D721Med (cell line): ENCODE results near the gene TRMT5.

Experiments used
- DNase-seq: peaks from one replicate; pipeline ENCODE4 v3.0.0; 2011; ENCODE audit warnings: low spot score; ENCODE audit not compliant: insufficient read length
- FAIRE-seq: peaks from 2 replicates; lab custom pipeline; 2011; peaks lifted over from hg19 to GRCh38; lab: Jason Lieb, UNC
- TF ChIP-seq, protein P1 (sequence below): IDR thresholded peaks from 2 replicates; pipeline ENCODE4 v1.5.1; 2012; ENCODE audit warnings: mild to moderate bottlenecking, control low read depth; ENCODE audit not compliant: insufficient read depth; ENCODE audit errors: missing control alignments

The TRMT5 gene

DNA sequence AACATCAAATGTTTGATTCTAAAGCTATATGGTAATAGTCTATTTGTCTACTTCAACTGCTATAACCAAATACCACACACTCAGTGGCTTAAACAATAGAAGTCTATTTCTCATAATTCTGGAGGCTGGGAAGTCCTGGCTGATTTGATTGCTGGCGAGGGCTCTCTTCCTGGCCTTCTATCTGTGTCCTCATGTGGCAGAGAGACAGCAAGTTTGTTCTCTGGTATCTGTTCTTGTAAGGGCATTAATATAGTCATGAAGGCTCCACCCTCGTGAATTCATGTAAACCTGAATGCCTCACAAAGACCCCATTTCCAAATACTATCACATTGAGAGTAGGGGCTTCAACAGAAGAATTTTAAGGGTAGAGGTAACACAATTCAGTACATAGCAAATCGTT, 34.1 kb downstream of the TRMT5 start:
- TF ChIP-seq, protein P1, sequence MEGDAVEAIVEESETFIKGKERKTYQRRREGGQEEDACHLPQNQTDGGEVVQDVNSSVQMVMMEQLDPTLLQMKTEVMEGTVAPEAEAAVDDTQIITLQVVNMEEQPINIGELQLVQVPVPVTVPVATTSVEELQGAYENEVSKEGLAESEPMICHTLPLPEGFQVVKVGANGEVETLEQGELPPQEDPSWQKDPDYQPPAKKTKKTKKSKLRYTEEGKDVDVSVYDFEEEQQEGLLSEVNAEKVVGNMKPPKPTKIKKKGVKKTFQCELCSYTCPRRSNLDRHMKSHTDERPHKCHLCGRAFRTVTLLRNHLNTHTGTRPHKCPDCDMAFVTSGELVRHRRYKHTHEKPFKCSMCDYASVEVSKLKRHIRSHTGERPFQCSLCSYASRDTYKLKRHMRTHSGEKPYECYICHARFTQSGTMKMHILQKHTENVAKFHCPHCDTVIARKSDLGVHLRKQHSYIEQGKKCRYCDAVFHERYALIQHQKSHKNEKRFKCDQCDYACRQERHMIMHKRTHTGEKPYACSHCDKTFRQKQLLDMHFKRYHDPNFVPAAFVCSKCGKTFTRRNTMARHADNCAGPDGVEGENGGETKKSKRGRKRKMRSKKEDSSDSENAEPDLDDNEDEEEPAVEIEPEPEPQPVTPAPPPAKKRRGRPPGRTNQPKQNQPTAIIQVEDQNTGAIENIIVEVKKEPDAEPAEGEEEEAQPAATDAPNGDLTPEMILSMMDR = no peak
- FAIRE-seq = no peak
- DNase-seq = no peak

DNA sequence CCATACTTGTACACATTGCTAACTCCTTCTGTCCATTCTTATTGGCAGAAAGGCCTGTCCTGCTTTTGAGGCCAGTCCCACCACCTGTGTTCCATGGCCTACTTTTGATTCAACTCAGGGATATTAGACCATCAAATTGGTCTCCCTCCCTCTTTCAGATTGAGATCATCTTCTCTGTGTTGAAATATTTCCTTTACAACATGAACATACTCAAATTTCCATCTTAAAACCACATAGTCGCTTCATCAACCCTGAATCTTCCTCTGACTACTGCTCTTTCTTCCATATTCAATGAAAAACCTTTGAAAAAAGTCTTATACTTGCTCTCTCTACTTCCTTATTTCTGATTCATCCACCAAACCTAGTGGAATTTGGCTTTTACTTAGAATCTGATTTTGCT, 34.9 kb downstream of the TRMT5 start:
- FAIRE-seq (no peak), DNase-seq (no peak)
- TF ChIP-seq, protein P1 = no peak

DNA sequence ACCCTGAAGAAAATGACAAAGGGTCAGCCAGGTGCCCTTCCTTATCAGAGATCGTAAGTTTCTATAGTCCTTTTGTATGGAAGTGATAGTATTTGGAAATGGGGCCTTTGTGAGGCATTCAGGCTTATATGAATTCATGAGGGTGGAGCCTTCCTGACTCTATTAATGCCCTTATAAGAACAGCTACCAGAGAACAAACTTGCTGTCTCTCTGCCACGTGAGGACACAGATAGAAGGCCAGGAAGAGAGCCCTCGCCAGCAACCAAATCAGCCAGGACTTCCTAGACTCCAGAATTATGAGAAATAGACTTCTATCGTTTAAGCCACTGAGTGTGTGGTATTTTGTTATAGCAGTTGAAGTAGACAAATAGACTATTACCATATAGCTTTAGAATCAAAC, 36.7 kb downstream of the TRMT5 start:
- TF ChIP-seq, protein P1 = no peak
- FAIRE-seq (no peak), DNase-seq (no peak)

DNA sequence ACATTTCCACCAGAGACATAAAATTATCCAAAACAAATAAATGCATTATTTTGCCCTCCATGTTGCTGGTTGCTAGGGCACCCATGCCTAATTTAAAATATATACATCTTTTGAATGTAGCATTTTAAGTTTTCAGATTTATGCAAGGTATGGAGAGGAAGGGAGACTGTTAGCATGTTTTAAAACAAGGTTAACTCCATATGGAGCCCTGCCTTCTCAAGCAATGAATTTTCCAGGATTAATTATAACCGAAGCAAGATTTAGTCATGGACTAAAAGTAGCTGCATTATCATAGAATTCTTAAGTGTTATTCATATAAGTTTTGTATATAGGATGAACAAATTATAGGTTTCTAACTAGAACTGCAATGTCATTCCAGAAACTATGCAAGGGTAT, 37.2 kb downstream of the TRMT5 start:
- TF ChIP-seq, protein P1 = no peak

DNA sequence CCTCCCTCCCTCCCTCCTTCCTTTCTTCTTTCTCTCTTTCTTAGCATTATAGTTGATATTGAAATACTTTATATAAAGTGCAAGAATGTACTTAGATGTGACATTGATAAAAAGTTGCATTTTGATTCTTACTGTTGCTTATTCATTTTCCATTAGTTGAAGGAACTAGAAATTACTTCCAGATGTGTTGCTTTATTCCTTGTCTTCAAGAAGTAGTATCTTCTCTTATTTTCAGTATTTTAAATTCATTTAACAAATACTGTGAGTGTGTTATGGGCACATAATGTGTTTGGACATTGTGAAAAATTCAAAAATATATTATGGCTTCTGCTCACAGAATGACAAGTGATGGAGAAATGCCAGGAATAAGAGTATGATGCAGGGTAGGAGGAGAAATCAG, 45.6 kb downstream of the TRMT5 start:
- no peak for FAIRE-seq
- TF ChIP-seq, protein P1 = no peak
- DNase-seq = no peak

More for the DNA sequence above, 37.2 kb downstream of the TRMT5 start:
- no peak for DNase-seq
- no peak for FAIRE-seq

DNA sequence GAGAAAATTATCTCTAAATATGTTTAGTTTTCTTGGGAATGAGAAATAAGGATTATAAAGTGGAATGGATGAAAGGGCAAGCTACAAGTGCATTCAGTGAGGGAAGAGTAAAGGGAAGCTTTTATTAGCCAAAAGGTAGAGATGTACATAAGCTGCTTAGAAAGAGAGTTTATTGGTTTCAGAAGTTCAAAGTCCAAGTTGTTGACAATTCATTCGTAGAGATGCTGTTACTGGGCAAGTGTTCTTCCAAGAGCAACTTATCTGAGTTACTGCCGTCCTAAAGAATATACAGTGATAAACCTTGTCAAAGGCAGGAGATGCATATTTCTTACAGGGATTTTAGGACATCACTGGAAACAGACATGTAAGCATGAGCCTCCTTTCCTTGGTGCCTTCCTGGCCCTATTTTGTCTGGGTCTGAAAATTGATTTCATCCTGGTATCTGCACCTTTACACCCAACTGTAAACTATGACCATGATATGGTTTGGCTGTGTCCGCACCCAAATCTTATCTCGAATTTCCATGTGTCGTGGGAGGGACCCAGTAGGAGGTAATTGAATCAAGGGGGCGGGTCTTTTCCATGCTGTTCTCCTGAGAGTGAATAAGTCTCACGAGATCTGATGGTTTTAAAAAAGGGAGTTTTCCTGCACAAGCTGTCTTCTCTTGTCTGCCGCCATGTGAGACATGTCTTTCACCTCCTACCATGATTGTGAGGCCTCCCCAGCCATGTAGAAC, 46.8 kb downstream of the TRMT5 start:
- TF ChIP-seq, protein P1 = no peak
- FAIRE-seq (no peak), DNase-seq (no peak)

DNA sequence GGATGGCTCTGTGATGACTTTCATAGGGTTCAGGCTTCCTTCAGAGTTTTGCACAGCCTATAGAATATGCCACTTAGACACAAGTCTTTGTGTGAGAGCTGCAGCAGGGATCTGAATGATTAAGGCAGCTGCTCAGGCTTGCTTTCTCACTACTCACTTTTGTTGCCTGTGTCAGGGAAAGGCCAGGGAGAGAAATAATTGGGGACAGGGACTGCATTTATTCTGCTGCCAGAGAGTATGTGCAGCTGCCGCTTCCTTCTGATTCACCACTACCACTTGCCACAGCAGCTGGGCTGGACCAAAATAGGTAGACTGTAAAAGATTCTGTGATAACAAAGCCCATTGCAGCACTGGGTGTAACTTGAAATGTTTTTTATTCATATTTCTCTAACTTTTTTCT, 49.7 kb downstream of the TRMT5 start:
- DNase-seq (no peak), FAIRE-seq (no peak)
- TF ChIP-seq, protein P1 = no peak
